Duodenal mucosa (tissue), 2 donors: ENCODE data around the gene VIPR1.
A peak's percentile ranks its signal among the peaks of the same experiment; 100 is the strongest.

Source experiments
- H3K27ac ChIP-seq: one replicate; pipeline ENCODE4 v1.7.0; 2013; ENCODE audit warnings: low read depth, low read length
- H3K27me3 ChIP-seq, 2 donors: one replicate each; pipeline ENCODE4 v1.7.0; 2013; ENCODE audit warnings: low read length in 2 of 2, control low read depth in 1 of 2; ENCODE audit not compliant: insufficient read depth in 2 of 2, control insufficient read depth in 1 of 2
- H3K36me3 ChIP-seq, 2 donors: one replicate each; pipeline ENCODE4 v1.7.0; 2013; ENCODE audit warnings: low read length in 2 of 2, control low read depth in 1 of 2; ENCODE audit not compliant: insufficient read depth in 2 of 2, control insufficient read depth in 1 of 2
- H3K4me1 ChIP-seq, 2 donors: one replicate each; pipeline ENCODE4 v1.7.0; 2013; ENCODE audit warnings: low read length in 2 of 2, control low read depth in 1 of 2; ENCODE audit not compliant: insufficient read depth in 2 of 2, control insufficient read depth in 1 of 2
- H3K4me3 ChIP-seq, 2 donors: one replicate each; pipeline ENCODE4 v1.7.0; 2013; ENCODE audit warnings: low read length in 2 of 2, low read depth in 1 of 2
- H3K9ac ChIP-seq, 2 donors: one replicate each; pipeline ENCODE4 v1.7.0; 2013; ENCODE audit warnings: low read length in 2 of 2, low read depth in 1 of 2
- H3K9me3 ChIP-seq, 2 donors: one replicate each; pipeline ENCODE4 v1.7.0; 2013; ENCODE audit warnings: low read length in 2 of 2, control low read depth in 1 of 2; ENCODE audit not compliant: control insufficient read depth in 1 of 2

Gene VIPR1

DNA sequence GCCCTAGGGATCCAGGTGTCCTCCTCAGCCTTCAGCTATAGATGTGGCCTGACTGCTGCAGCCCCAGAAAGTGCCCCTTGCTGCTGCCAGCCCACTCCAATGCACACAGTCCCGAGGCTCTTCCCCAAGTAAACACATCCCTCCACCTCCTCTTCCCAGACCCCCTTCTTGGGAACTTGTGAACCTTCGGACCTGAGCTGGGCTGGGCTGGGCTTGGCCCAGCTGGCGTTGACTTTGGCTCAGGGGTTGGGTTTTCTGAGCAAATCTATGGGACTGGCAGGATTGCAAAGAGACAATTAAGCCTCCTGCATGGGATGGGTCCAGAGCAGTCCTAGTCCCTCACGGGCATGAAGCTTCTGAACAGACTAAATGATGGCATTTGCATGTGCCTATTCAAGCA, 14.7 kb downstream of the VIPR1 start:
- Histone ChIP-seq H3K27ac (peak overlapping the region; percentile 77), H3K4me1 (peaks cover 52 to 60% of the 10 kb centered on the region in 2 donors), H3K36me3 (peaks cover 0 to 23% of the 10 kb centered on the region in 2 donors), H3K27me3 (no peaks in the 10 kb centered on the region), H3K4me3 (peak overlapping the region in 1 of 2 donors; percentile 32), H3K9ac (peak overlapping the region in 1 of 2 donors; percentile 32), H3K9me3 (no peaks in the 10 kb centered on the region)

DNA sequence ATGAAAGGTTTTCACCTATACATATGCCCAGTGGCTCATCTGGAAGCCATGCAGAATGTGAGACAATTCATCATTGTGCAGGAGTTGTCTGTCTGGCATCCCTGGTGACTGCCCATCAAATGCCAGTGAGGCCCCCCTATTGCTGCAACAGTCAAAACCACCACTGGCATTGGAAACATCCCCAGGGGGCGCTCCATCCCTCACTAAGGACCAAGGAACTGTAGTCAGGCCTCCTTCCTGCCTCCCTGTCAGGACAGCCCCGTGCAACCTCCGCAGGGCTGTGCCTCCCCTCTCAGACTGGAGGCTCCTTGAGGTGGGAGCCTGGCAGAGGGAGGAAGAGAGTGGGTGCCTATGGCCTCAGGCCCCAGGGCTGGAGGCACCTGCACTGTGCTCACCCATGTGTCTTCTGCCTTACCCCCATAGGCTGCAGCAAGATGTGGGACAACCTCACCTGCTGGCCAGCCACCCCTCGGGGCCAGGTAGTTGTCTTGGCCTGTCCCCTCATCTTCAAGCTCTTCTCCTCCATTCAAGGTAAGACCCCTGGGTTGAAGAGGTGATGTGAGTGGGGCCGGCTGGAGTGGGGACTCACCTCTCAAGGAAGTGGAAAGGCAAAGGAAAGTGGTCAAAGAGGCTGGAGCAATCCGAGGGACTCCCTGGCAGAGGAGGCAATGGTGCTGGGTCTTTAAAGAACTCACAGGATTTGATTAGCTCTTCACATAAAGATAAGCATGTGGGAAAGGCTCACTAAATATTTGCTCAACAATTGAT, 16.5 kb downstream of the VIPR1 start:
- Histone ChIP-seq H3K4me1 (peaks cover 47 to 52% of the 10 kb centered on the region in 2 donors), H3K4me3 (no peak overlapping the region), H3K36me3 (peaks cover 0 to 31% of the 10 kb centered on the region in 2 donors), H3K9ac (no peak overlapping the region), H3K27me3 (no peaks in the 10 kb centered on the region), H3K27ac (no peak overlapping the region), H3K9me3 (no peaks in the 10 kb centered on the region)

- Histone ChIP-seq H3K9ac (no peak overlapping the region), H3K4me1 (peaks cover 41 to 46% of the 10 kb centered on the region in 2 donors), H3K36me3 (peaks cover 0 to 29% of the 10 kb centered on the region in 2 donors), H3K9me3 (no peaks in the 10 kb centered on the region), H3K27ac (no peak overlapping the region), H3K4me3 (no peak overlapping the region), H3K27me3 (no peaks in the 10 kb centered on the region)
These were observed 17.1 kb downstream of the VIPR1 start for GRCh38 chr3:42519568-42519962.

DNA sequence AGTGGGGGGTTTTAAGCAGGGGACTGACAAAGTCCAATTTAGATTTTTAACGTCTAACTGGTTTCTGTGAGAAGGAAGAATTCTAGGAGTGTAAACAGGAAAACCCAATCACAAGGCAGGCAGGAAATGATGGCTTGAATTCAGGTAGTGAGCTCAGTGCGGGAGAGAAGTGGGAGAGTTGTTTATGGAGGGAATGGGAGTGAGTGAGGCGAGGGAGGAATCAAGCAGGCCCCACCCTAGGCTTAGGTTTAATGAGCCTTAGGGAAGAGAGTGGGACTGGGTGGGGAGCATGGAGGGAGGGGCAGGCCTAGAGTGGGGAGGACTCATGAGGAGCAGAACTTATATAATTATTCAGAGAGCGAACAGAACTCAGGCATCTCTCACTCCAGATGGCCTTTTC, 17.9 kb downstream of the VIPR1 start:
- no peak overlapping the region for H3K9ac ChIP-seq

GRCh38 chr3:42520906-42521305, 18.5 kb downstream of the VIPR1 start:
- H3K36me3 ChIP-seq = peaks cover 0 to 38% of the 10 kb centered on the region in 2 donors
- peaks cover 28 to 32% of the 10 kb centered on the region in 2 donors for H3K4me1 ChIP-seq
- no peak overlapping the region for H3K9ac ChIP-seq

More for the DNA sequence above, 17.9 kb downstream of the VIPR1 start:
- H3K27ac ChIP-seq = no peak overlapping the region
- no peaks in the 10 kb centered on the region for H3K27me3 ChIP-seq
- H3K4me1 ChIP-seq = peaks cover 33 to 38% of the 10 kb centered on the region in 2 donors
- H3K9me3 ChIP-seq = no peaks in the 10 kb centered on the region
- peaks cover 0 to 33% of the 10 kb centered on the region in 2 donors for H3K36me3 ChIP-seq
- H3K4me3 ChIP-seq = no peak overlapping the region

DNA sequence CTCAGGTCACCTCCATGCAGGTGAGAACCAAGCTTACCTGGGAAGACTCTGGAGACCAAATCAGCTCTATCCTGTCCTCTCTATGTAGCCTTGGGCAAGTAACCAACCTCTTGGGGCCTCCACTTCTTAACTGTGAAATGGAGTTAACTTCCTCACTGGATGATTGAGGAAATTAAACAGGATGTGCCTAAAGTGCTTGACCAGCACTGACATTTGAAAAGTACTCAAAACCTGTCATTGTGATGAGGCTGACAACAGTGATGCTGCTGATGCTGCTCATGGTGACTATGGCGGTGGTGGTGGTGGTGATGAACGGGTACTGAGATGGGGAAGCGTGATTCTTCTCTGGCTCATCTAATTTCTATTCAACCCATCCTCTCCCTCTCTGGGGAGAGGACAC, 22.3 kb downstream of the VIPR1 start:
- H3K36me3 ChIP-seq = peaks cover 11 to 62% of the 10 kb centered on the region in 2 donors
- no peaks in the 10 kb centered on the region for H3K27me3 ChIP-seq
- H3K9me3 ChIP-seq = no peaks in the 10 kb centered on the region
- no peak overlapping the region for H3K27ac ChIP-seq
- H3K4me3 ChIP-seq = no peak overlapping the region
- H3K9ac ChIP-seq = no peak overlapping the region
- H3K4me1 ChIP-seq = peaks cover under 1 to 1% of the 10 kb centered on the region in 2 donors

More at GRCh38 chr3:42520906-42521305, 18.5 kb downstream of the VIPR1 start:
- Histone ChIP-seq H3K4me3 (no peak overlapping the region), H3K27me3 (no peaks in the 10 kb centered on the region), H3K27ac (no peak overlapping the region), H3K9me3 (no peaks in the 10 kb centered on the region)

DNA sequence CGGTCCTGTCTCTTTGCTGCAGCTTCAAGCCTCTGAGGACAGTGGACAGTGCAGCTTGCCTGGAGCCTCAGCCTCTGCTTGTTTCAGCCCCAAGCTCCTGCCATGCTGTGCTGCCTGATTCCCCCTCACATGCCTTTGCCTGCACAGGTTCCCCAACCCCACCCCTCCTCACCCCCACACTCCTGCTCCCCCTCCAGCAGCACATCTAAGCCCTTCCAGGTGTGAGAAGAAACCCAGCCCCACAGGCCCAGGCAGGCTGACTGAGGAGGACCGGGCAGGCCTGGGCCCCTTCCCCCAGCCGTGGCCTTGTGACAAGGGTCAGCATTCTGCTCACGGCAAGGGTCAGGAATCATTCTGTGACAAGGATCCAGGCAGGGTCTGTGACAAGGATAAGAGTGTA, 22.8 kb downstream of the VIPR1 start:
- peaks cover 11 to 63% of the 10 kb centered on the region in 2 donors for H3K36me3 ChIP-seq
- no peaks in the 10 kb centered on the region for H3K9me3 ChIP-seq

GRCh38 chr3:42525736-42526345, 23.4 kb downstream of the VIPR1 start:
- Histone ChIP-seq H3K27ac (no peak overlapping the region), H3K9ac (no peak overlapping the region), H3K4me1 (no peaks in the 10 kb centered on the region), H3K27me3 (no peaks in the 10 kb centered on the region), H3K36me3 (peaks cover 11 to 58% of the 10 kb centered on the region in 2 donors), H3K4me3 (no peak overlapping the region), H3K9me3 (no peaks in the 10 kb centered on the region)

More for the DNA sequence above, 22.8 kb downstream of the VIPR1 start:
- no peak overlapping the region for H3K9ac ChIP-seq
- H3K4me3 ChIP-seq = no peak overlapping the region
- H3K4me1 ChIP-seq = no peaks in the 10 kb centered on the region
- no peaks in the 10 kb centered on the region for H3K27me3 ChIP-seq
- no peak overlapping the region for H3K27ac ChIP-seq

- no peaks in the 10 kb centered on the region for H3K27me3 ChIP-seq
- H3K9ac ChIP-seq = no peak overlapping the region
- H3K36me3 ChIP-seq = peaks cover 11 to 63% of the 10 kb centered on the region in 2 donors
- no peaks in the 10 kb centered on the region for H3K9me3 ChIP-seq
- H3K4me3 ChIP-seq = no peak overlapping the region
- H3K4me1 ChIP-seq = no peaks in the 10 kb centered on the region
- H3K27ac ChIP-seq = no peak overlapping the region
These were observed 24.3 kb downstream of the VIPR1 start for GRCh38 chr3:42526616-42527367.
